Heart left ventricle (tissue), 16 donors: ENCODE results near the gene TJAP1. TPM values are rescaled to one million over a fixed set of nuclear protein-coding genes. Genes with fewer than 3 reads are reported as not detected.

ENCODE experiments used
- ATAC-seq, 4 donors: fragments of 200-7000 bp; cut with Tn5 transposase; one replicate each; pipeline ENCODE4 v1.9.1; 2020 to 2022; ENCODE audit warnings: moderate library complexity in 4 of 4, mild to moderate bottlenecking in 3 of 4, moderate number of reproducible peaks in 1 of 4
- DNase-seq, 5 donors: peaks; one replicate each; pipeline ENCODE4 v3.0.0-alpha.2; 2020
- H3K27ac ChIP-seq, 12 donors: fragments of 200-600 bp; sonication (generic) in 4 of 12; one replicate each; pipeline versions ENCODE4 v1.5.0 to v1.8.0; 2016 to 2022; ENCODE audit warnings: mild to moderate bottlenecking in 2 of 12
- H3K27me3 ChIP-seq, 9 donors: fragments of 200-600 bp; sonication (generic) in 2 of 9; one replicate each; pipeline versions ENCODE4 v1.5.1 to v1.8.0; 2016 to 2022; ENCODE audit warnings: mild to moderate bottlenecking in 3 of 9
- H3K36me3 ChIP-seq, 9 donors: fragments of 200-600 bp; sonication (generic) in 2 of 9; one replicate each; pipeline versions ENCODE4 v1.5.0 to v1.8.0; 2018 to 2022; ENCODE audit warnings: mild to moderate bottlenecking in 2 of 9
- H3K4me1 ChIP-seq, 12 donors: fragments of 200-600 bp; sonication (generic) in 4 of 12; one replicate each; pipeline versions ENCODE4 v1.5.0 to v1.8.0; 2016 to 2022; ENCODE audit warnings: mild to moderate bottlenecking in 3 of 12
- H3K4me3 ChIP-seq, 12 donors: fragments of 200-600 bp; sonication (generic) in 4 of 12; one replicate each; pipeline versions ENCODE4 v1.5.0 to v1.8.0; 2017 to 2022; ENCODE audit warnings: mild to moderate bottlenecking in 9 of 12, moderate library complexity in 4 of 12
- H3K9me3 ChIP-seq, 12 donors: fragments of 200-600 bp; sonication (generic) in 4 of 12; one replicate each; pipeline versions ENCODE4 v1.5.0 to v1.8.0; 2016 to 2022; ENCODE audit warnings: mild to moderate bottlenecking in 1 of 12
- POLR2A ChIP-seq, 2 donors: fragments of 450-650 bp; IDR thresholded peaks; one replicate each; pipeline ENCODE4 v1.6.1; 2017; ENCODE audit warnings: antibody characterized with exemption in 2 of 2, mild to moderate bottlenecking in 2 of 2, moderate library complexity in 2 of 2
- WGBS, 4 donors: extraction: QIAGEN DNeasy Blood & Tissue Kit in 2 of 4; methylation state at CpG; one replicate each; pipeline versions ENCODE4 v1.1.5 to v1.1.7; 2013 to 2018; 5-methylcytosine and 5-hydroxymethylcytosine counted together
- intact Hi-C, 10 donors: fragments of 100-400 bp; cut with DNase I; formaldehyde crosslinking; loops; one replicate each; pipeline versions ENCODE4 v1.11.1 to v1.14.2; 2022
- polyA plus RNA-seq, 2 donors: library from polyadenylated mRNA; stranded (reverse); fragments of 200-250 nt; gene quantifications; one replicate each; pipeline ENCODE4 v1.2.3, GENCODE V29; 2013
- total RNA-seq, 9 donors: library from RNA; depleted of rRNA in 2 of 9; stranded (reverse); fragments of >200 nt in 2 of 9; fragmentation: NEBNext Ultra II Directional in 3 of 9; extraction: Animal tissue kit (Norgen Biotek cat#: 25700) in 3 of 9; gene quantifications; one replicate each; pipeline versions ENCODE4 v1.1.0 to v1.2.4, GENCODE V29; 2016 to 2023
- TF ChIP-seq, protein P1 (sequence below), 12 donors: fragments of 200-600 bp; sonication (generic) in 4 of 12; IDR thresholded peaks; one replicate each; pipeline versions ENCODE4 v1.5.0 to v1.8.0; 2018 to 2022; ENCODE audit warnings: antibody characterized with exemption in 12 of 12, mild to moderate bottlenecking in 5 of 12
- donor health status: ischemic (EF 13 %, LVEDD 7.1; RV severe dilation, severe dysfunction).
- donor health status: healthy with polysubstance abuse.
- donor health status: DM: no; HTN: yes; CAD: no.
- donor health status: DM: no; HTN: no; CAD: no.
- donor health status: ischemic (EF 25% LVEDD 6.9; RV normal size, moderate dysfunction).
- donor health status: ischemic (EF 25% LVEDD 5.7; RV mildly dilated, moderate dysfunction).
- donor health status: healthy.
- donor health status: DM: yes; HTN: yes; CAD: no.
- donor health status: ischemic (EF 35%, LVEDD 5.7; RV mildly dilated, moderate dysfunction).
- donor health status: nonischemic (EF 11% LVEDD 7.7; RV severe dilation, severe dysfunction).
- donor health status: DM: yes; HTN: yes; CAD: no.
- donor health status: PGD.
- donor health status: ischemic (EF 29% LVEDD 5.4; RV normal size, mild dysfunction).
- donor health status: nonischemic (EF 23%, LVEDD 6.1; RV moderate dilation, normal function).

Gene TJAP1
- total and polyA plus RNA-seq, 11 donors = 16.5 to 34.5 (median 18.7) TPM

DNA sequence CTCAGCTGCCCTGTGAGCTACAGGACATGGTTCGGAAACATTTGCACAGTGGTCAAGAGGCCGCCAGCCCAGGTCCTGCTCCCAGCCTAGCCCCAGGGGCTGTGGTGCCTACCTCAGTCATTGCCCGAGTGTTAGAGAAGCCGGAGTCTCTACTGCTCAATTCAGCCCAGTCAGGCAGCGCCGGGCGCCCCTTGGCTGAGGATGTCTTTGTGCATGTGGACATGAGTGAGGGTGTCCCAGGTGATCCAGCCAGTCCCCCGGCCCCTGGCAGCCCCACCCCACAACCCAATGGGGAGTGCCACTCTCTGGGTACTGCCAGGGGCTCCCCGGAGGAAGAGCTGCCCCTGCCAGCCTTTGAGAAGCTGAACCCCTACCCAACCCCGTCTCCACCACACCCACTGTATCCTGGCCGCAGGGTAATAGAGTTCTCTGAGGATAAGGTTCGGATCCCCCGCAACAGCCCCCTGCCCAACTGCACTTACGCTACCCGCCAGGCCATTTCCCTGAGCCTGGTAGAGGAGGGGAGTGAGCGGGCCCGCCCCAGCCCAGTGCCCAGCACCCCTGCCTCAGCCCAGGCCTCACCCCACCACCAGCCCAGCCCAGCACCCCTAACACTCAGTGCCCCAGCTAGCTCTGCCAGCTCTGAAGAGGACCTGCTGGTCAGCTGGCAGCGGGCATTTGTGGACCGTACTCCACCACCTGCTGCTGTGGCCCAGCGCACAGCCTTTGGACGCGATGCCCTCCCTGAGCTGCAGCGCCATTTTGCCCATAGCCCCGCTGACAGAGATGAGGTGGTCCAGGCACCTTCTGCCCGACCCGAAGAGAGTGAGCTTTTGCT is 27.6 kb downstream of the TJAP1 start:
- Histone ChIP-seq H3K9me3 (no peaks in the 10 kb centered on the region), H3K27ac (no peak overlapping the region), H3K4me1 (peaks cover 2 to 58% (median 33%) of the 10 kb centered on the region in 12 donors), H3K4me3 (no peak overlapping the region), H3K27me3 (peaks cover 0 to 16% (median 0%) of the 10 kb centered on the region in 9 donors), H3K36me3 (peaks cover 3 to 57% (median 47%) of the 10 kb centered on the region in 9 donors)
- WGBS, 4 donors = 89 to 98% (median 95%) methylated on average over 11 to 26 of the region's 26 CpGs
- intact Hi-C loops = loop anchor here in 9 of 10 donors (5.0 to 10.0 kb wide), 7 partner anchors 118 to 250 kb away; partner anchors contain the start of gene ZNF318 (in 4 of the 9)
- ATAC-seq (no peak), DNase-seq (no peak)
- TF ChIP-seq POLR2A (IDR thresholded peaks at IDR 0.05) = no peak
- TF ChIP-seq, protein P1, sequence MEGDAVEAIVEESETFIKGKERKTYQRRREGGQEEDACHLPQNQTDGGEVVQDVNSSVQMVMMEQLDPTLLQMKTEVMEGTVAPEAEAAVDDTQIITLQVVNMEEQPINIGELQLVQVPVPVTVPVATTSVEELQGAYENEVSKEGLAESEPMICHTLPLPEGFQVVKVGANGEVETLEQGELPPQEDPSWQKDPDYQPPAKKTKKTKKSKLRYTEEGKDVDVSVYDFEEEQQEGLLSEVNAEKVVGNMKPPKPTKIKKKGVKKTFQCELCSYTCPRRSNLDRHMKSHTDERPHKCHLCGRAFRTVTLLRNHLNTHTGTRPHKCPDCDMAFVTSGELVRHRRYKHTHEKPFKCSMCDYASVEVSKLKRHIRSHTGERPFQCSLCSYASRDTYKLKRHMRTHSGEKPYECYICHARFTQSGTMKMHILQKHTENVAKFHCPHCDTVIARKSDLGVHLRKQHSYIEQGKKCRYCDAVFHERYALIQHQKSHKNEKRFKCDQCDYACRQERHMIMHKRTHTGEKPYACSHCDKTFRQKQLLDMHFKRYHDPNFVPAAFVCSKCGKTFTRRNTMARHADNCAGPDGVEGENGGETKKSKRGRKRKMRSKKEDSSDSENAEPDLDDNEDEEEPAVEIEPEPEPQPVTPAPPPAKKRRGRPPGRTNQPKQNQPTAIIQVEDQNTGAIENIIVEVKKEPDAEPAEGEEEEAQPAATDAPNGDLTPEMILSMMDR (IDR thresholded peaks at IDR 0.05) = no peak

- ATAC-seq (no peak), DNase-seq (no peak)
- Histone ChIP-seq H3K36me3 (peaks cover 3 to 50% (median 41%) of the 10 kb centered on the region in 9 donors), H3K9me3 (no peaks in the 10 kb centered on the region), H3K27me3 (peaks cover 0 to 16% (median 0%) of the 10 kb centered on the region in 9 donors), H3K4me1 (peaks cover 4 to 57% (median 31%) of the 10 kb centered on the region in 12 donors), H3K27ac (no peak overlapping the region), H3K4me3 (no peak overlapping the region)
- intact Hi-C loops = loop anchor here in 9 of 10 donors (1.0 to 10.0 kb wide), 10 partner anchors 51 to 251 kb away; partner anchors contain the start of genes ZNF318 (in 4 of the 9) and DLK2 (in 3 of the 9)
- 64 to 75% (median 69%) methylated on average over 6 of the region's 6 CpGs for WGBS, 4 donors
- no peak for TF ChIP-seq POLR2A (IDR thresholded peaks at IDR 0.05)
- TF ChIP-seq, protein P1 (IDR thresholded peaks at IDR 0.05) = no peak
Observed at GRCh38 chr6:43505718-43506117, 28.3 kb downstream of the TJAP1 start.

GRCh38 chr6:43506171-43506570 is 28.8 kb downstream of the TJAP1 start:
- ATAC-seq (no peak), DNase-seq (no peak)
- WGBS, 4 donors = 71 to 82% (median 80%) methylated on average over 3 of the region's 3 CpGs
- peaks cover 8 to 57% (median 32%) of the 10 kb centered on the region in 12 donors for H3K4me1 ChIP-seq
- peaks cover 0 to 16% (median 0%) of the 10 kb centered on the region in 9 donors for H3K27me3 ChIP-seq
- H3K9me3 ChIP-seq = no peaks in the 10 kb centered on the region
- no peak overlapping the region for H3K4me3 ChIP-seq
- H3K36me3 ChIP-seq = peaks cover 3 to 50% (median 41%) of the 10 kb centered on the region in 9 donors
- intact Hi-C loops = loop anchor here in 9 of 10 donors (1.0 to 10.0 kb wide), 10 partner anchors 51 to 251 kb away; partner anchors contain the start of genes ZNF318 (in 4 of the 9) and DLK2 (in 3 of the 9)
- TF ChIP-seq, protein P1 (IDR thresholded peaks at IDR 0.05) = no peak
- no peak for TF ChIP-seq POLR2A (IDR thresholded peaks at IDR 0.05)
- H3K27ac ChIP-seq = peak overlapping the region in 2 of 12 donors; percentile 0 to 47
